Spleen (tissue), 7 donors: ENCODE data around the gene PLXNA1.

ENCODE experiments used
- POLR2A ChIP-seq, 3 donors: fragments of 450-650 bp; IDR thresholded peaks; one replicate each; pipeline ENCODE4 v1.5.1; 2017; ENCODE audit warnings: antibody characterized with exemption in 3 of 3, mild to moderate bottlenecking in 1 of 3
- POLR2AphosphoS5 ChIP-seq, 3 donors: sonication (generic); formaldehyde crosslinking; IDR thresholded peaks; one replicate each; pipeline ENCODE4 v1.5.1; 2017; ENCODE audit warnings: antibody characterized with exemption in 3 of 3
- TF ChIP-seq, protein P1 (sequence below), 11 experiments: fragments of 200-600 bp in 7 of 11; fragments of 450-650 bp in 4 of 11; sonication (generic) in 4 of 11; IDR thresholded peaks in 8 of 11; conservative IDR thresholded peaks in 3 of 11; 1 replicate in 7 of 11; 2 replicates in 4 of 11; pipeline versions ENCODE4 v1.4.0 to v1.8.0; 2016 to 2021; ENCODE audit warnings: antibody characterized with exemption in 11 of 11, inconsistent platforms in 4 of 11, mild to moderate bottlenecking in 1 of 11
- donor health status: DM: no; HTN: no; CAD: no; lungs with moderate emphysema.
- donor health status: DM: no; HTN: no; CAD: no.
- donor health status: DM: no; HTN: no; CAD: no.

DNA sequence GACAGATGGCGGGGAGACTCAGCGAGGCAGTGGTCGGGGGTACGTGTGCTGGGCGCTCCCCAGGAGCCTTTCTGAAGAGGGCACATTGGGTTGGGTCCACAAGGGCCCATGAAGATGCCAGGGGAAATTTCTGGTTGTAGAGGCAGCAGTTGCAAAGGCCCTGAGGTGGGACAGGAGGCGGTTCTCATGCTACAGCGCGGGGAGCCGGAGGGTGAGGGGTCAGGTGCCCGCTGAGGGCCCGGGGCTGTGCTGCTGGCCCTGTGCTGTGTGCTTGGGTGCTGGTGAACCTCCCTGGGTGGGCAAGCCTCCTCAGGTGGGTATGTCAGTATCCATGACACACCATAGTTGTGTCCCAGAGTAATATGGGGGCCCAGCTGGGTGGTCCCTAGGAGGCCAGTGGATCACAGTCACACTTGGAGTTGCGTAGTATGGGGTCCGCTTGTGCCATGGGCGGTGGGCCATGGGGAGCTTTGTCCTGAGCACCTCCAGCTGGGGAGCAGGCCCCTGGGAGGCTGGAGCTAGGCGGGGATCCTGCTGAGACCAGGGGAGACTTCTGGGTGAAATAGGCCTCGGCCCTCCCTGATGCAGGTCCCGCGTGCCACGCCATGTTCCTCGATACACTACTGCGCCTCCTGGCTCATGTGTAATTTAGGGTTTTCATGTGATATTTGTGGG lies 44.3 kb downstream of the PLXNA1 start:
- TF ChIP-seq POLR2A (IDR thresholded peaks at IDR 0.05), result no peak
- TF ChIP-seq, protein P1, sequence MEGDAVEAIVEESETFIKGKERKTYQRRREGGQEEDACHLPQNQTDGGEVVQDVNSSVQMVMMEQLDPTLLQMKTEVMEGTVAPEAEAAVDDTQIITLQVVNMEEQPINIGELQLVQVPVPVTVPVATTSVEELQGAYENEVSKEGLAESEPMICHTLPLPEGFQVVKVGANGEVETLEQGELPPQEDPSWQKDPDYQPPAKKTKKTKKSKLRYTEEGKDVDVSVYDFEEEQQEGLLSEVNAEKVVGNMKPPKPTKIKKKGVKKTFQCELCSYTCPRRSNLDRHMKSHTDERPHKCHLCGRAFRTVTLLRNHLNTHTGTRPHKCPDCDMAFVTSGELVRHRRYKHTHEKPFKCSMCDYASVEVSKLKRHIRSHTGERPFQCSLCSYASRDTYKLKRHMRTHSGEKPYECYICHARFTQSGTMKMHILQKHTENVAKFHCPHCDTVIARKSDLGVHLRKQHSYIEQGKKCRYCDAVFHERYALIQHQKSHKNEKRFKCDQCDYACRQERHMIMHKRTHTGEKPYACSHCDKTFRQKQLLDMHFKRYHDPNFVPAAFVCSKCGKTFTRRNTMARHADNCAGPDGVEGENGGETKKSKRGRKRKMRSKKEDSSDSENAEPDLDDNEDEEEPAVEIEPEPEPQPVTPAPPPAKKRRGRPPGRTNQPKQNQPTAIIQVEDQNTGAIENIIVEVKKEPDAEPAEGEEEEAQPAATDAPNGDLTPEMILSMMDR (IDR thresholded peaks at IDR 0.05 in 8 of 11, conservative IDR thresholded peaks at IDR 0.05 in 3 of 11), result no peak
- TF ChIP-seq POLR2AphosphoS5 (IDR thresholded peaks at IDR 0.05), result no peak
